Hematopoietic multipotent progenitor cell treated with erythropoietin and hydrocortisone succinate and interleukin-3 and kit ligand, for 6 days (in vitro differentiated cells): ENCODE measurements around the gene WBP2.
A peak's percentile ranks its signal among the peaks of the same experiment; 100 is the strongest.
"Not testable (repeated sequence)": the region's sequence is repeated elsewhere in the genome, so short reads cannot be mapped to it uniquely, and the experiment has no call there.

Experiments
- DNase-seq: peaks from one replicate; pipeline ENCODE4 v3.0.0-alpha.2; 2015

Gene WBP2

DNA sequence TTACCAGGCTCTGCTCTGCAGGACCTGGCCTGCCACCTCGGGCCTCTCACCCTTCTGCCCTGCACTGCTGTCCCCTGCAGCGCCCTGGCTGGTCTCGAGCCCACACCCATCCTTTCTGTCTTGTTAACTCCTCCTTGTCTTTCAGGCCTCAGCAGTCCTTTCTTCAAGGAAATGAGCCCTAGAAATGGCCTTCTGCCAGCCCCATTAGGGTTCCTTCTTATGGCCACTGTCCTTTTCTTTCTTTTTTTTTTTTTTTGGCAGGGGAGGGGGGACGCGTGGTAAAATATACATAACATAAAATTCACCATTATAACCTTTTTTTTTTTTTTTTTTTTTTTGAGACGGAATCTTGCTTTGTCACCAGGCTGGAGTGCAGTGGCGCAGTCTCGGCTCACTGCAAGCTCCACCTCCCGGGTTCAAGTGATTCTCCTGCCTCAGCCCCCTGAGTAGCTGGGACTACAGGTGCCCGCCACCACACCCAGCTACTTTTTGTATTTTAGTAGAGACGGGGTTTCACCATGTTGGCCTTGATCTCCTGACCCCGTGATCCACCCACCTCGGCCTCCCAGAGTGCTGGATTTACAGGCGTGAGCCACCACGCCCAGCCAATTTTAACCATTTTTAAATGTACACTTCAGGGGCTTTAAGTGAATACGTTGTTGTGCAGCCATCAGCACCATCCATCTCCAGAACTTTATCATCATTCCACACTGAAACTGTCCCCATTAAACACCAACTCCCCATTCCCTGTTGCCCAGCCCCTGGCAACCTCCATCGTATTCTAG, 10.5 kb upstream of the WBP2 start:
- DNase-seq, result not testable (repeated sequence)

DNA sequence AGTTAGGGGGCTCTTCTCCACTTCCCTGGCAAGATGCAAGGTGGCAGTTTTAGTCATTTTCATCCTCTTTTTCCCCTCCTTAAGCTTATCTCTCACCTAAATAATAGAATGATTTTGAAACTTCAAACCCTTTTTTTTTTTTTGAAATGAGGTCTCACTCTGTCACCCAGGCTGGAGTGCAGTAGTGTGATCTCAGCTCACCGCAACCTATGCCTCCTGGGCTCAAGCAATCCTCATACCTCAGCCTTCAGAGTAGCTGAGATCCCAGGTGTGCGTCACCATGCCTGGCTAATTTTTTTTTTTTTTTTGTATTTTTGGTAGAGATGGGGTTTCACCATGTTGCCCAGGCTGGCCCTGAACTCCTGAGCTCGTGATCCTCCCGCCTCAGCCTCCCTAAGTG, 9.8 kb upstream of the WBP2 start:
- not testable (repeated sequence) for DNase-seq

GRCh38 chr17:75864448-75864871, 9.3 kb upstream of the WBP2 start:
- peak; percentile 72 for DNase-seq

GRCh38 chr17:75861927-75862317, 6.8 kb upstream of the WBP2 start:
- DNase-seq, result no peak

DNA sequence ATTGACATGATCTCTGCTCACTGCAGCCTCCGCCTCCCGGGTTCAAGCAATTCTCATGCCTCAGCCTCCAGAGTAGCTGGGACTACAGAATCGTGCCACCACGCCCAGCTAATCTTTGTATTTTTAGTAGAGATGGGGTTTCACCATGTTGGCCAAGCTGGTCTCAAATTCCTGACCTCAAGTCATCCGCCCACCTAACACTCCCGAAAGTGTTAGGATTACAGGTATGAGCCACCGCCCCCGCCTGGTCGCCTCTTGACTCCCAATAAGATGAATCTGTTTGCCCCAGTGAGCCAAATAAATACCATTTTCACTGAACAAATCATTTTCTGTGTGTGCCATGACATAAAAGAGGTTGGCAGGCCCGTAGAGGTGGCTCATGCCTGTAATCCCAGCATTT, 4.2 kb upstream of the WBP2 start:
- not testable (repeated sequence) for DNase-seq

DNA sequence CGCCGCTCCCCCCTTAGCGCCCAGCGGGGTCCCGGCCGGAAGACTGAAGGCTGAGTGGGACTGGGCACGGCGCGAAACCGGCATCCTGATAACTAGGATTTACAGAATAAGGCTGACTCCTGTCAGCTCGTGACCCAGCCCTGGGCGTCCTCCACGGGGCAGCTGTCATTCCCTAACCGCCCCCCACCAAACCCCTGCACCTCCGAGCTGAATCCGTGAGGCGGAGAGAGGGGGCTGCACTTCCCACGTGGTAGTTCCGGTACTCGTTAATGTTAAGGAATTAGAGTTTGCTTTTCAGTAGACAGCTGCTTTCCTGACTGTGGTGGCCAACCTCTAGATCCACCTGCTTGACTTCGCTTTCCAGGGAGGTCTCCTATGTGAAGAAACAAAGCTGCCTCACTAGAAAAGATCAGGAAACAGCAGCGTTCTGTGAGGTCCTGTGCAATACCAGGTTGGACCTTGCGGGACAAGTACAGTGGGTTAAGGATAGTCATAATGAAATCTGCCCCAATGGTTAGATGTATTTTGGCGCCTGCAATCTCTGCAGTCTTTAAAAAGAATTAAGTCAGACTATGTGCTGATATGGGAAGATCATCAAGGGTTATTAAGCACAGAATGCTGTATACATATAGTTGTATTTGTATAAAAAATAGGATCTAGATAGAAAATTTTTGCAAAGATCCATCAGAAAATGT, 1.1 kb upstream of the WBP2 start:
- peak; percentile 55 for DNase-seq

DNA sequence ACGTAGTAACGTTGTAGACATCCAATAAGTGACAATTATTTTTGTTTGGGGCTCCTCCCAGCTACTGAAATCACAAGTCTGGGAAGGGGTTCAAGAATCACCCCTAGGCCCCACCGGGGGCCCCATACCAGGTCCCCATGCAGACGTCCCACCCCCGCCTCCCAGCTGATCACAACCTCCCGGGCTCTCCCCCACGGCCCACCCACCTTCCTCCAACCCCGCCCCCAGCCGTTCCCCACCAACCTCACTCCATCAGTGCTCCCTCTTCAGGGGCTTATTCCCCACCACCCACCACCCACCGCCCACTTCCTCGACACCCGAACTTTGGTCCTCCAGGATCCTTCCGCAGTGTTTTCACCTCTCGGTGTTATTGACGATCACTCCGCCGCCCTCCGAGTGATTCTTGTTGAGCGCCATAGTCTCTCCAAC, 240 bp downstream of the WBP2 start:
- DNase-seq, result no peak

- DNase-seq, result no peak
Observed at GRCh38 chr17:75854101-75854748, 910 bp downstream of the WBP2 start.

GRCh38 chr17:75853433-75853832, 1.7 kb downstream of the WBP2 start:
- no peak for DNase-seq

GRCh38 chr17:75851693-75851991, 3.5 kb downstream of the WBP2 start:
- DNase-seq, result not testable (repeated sequence)

DNA sequence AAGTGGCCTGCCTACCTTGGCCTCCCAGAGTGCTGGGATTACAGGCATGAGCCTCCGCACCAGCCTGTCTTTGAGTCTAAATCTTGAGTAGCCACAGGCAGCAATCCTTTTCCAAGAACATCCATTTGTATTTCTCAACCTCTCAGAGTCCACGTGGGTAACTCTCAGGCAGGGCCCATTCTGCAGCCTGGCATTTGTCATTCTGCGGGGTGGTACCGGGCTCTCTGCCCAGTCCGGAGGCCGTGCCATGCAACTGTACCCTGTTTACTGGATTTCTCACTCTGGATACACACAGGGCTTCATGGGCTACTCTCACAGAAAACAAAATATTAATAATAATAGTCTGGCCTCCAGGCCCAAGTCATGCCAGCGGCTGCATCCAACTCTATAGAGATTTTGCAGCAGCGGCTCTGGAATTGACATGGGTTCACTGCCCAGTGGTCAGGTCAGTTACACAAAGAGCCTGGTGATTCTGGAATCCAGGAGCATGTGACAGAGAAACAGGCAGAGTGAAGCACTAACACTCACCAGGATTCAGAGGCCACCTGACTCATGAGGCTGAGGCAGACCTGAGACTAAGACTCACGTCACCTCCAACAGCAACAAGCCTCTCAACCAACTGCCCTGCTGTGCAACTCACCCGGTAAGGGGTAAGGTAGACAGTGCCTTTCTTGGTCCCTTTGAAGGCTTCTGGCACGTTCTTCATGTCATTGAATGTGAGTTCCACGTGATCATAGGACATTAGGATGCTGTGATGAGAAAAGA, 4.0 kb downstream of the WBP2 start:
- no peak for DNase-seq

- peak; percentile 77 for DNase-seq
Observed at GRCh38 chr17:75849724-75850123, 5.4 kb downstream of the WBP2 start.

DNA sequence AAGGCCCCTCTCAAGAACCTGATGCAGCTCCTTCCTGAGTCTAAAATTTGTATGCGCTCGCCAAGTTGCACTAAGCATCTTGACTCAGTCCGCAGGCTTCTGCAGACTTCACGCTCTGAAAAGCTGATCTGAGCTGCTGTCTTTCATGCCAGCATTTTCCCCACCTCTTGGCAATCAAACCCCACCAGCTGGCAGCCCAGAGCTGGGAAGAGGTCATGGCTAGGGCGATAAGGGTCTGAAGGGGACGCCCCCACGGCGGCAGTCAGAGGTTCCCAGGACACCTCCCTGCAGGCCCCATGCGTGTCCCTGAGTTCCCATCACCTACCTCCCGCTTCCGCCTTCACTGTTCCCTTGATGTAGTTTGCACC, 5.9 kb downstream of the WBP2 start:
- DNase-seq, result peak; percentile 74

DNA sequence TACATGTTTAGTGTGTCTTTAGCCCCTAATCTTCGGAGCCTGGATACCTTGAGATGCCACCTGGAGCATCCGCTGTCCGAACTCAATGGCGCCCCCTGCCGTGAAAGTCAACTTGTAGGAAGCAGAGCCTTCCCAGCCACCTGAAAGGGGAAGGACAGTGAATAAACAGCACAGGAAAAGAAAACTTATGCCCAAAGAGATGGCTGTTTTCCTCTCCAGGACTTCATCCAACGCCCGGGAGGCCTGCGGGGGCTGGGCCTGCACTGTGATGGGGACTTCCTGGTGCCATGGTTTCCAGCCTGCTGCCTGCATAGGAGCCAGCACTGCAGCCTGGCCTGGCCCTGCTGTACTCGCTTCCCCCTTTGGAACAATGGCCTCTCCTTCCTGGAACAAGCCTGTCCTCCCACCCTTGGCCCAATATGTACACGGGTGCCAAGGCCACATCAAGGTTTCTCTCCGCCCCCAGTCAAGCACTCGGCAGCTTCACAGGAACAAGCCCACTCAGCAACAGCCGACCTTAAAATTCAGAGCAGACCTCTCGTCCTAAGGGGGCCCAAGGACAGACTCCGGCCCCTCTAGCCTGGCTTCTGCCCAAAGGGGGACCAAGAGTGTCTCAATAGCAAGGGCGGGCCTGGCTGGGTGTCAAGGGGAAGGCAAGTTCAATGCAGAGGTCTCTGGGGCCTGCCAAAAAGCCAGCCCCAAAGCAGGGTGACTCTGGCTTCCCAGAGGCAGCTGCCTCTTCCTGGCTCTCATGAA, 6.4 kb downstream of the WBP2 start:
- DNase-seq, result peak; percentile 84

GRCh38 chr17:75847614-75848522, 7.3 kb downstream of the WBP2 start:
- DNase-seq, result no peak

DNA sequence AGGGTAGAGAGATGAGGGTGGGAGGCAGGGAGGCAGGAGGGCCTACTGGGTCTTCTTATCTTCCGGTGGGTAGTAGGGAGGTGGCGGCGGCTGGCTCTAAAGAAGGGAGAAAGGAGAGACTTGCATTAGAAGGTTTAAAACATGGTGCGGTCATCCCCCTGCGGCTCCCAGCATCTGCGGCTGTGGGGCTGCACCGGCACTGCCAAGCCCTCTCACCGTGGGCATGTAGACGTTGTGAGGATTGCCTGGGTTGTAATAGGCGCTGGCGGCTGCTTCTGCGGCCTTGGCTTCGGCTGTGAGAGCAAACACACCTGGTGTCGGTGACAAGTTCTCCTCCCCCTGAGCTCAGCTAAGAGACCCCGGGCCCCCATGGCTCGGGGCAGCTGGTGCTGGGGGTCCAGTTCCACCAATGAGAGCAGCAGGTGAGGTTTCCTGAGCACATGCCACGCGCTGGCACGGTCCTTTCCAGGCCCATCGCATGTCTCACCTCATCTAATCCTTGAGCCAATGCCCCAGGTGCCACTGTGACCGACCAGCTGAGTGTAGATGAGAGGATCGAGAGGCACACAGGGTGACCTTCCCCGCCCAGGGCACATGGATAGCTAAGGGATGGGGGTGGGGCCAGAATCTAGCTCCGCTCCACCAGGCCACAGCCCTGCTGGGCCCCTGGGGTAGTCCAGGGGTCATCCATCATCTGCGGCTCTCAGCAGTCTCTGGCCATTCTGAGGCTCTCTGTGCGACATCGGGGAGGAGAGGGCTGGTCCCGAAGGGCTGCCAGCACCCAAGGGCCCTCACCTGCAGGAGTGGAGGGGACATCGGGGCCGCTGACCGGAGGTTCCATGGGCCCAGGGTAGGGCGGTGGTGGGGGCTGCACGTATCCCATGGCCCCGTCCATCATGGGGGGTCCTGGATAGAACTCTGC, 8.2 kb downstream of the WBP2 start:
- no peak for DNase-seq

GRCh38 chr17:75845933-75846691, 9.0 kb downstream of the WBP2 start:
- DNase-seq, result no peak

DNA sequence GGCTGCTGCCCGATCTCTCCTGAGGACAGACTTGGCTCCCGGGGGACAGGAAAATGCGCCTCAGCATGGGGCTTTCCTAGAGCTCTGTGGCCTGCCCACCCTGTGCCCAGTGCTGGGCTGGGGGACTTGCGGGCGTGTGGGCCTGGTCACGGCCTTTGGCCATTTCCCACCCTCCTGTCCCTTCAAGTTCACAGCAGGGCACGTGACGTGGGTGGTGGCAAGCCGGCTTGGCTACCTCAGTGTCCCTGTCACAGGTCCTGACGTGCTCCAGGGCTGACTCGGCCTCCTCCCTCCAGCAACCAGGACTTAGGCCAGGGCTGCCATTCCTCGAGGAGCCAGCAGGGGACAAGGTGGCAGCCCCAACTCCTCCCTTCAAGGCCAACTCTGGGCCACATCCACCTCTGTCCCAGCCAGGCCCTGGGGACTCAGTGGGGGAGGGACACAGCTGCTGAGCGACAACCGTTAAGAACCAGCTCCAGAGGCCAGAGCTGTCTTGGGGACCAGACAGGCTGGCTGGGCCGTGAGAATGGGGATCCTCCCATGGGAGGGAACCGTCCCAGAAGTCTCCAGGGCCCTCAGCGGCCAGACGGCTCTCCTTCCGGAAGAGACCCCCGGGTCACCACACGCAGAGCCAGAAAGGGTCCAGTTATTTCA, 9.9 kb downstream of the WBP2 start:
- DNase-seq, result peak; percentile 98

DNA sequence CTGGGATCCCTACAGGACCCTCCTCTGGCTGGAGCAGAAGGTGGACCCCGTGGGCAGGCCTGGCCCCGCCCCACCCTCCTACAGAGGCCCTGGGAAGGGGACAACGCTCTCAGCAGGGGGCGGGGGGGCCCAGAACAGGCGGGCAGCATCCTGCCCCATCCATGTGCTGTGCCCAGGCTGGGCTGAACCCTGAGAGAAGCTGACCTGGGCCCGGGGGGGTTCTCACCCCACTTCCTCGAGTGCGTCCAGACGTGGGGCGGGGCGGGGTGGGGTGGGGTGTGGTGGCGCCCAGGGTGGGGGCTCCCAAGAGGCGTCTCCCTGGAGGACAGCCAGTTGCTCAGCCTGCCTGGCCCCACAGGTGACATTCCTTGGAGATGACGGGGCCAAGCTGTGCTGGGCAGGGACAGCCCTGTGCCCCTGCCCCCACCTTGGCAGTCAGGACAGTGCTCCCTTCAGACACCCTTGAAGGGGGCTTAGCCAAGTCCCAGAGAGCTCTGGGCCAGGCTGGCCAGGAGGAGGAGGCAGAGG, 10.5 kb downstream of the WBP2 start:
- DNase-seq, result peak; percentile 75
